Uterus (tissue), 2 donors: ENCODE measurements around the gene VPS52.
"Not testable (repeated sequence)": the region's sequence is repeated elsewhere in the genome, so short reads cannot be mapped to it uniquely, and the experiment has no call there.

ENCODE experiments used
- POLR2A ChIP-seq, 2 donors: fragments of 450-650 bp; IDR thresholded peaks; one replicate each; pipeline ENCODE4 v1.6.1; 2016; ENCODE audit warnings: antibody characterized with exemption in 2 of 2, mild to moderate bottlenecking in 1 of 2, moderate library complexity in 1 of 2
- TF ChIP-seq, protein P1 (sequence below), 4 experiments: fragments of 200-600 bp in 2 of 4; fragments of 450-650 bp in 2 of 4; sonication (generic) in 2 of 4; IDR thresholded peaks; one replicate each; pipeline ENCODE4 v1.5.1; 2016 to 2019; ENCODE audit warnings: antibody characterized with exemption in 4 of 4, mild to moderate bottlenecking in 2 of 4, moderate library complexity in 1 of 4

- not testable (repeated sequence) for TF ChIP-seq POLR2A (IDR thresholded peaks at IDR 0.05)
- TF ChIP-seq, protein P1, sequence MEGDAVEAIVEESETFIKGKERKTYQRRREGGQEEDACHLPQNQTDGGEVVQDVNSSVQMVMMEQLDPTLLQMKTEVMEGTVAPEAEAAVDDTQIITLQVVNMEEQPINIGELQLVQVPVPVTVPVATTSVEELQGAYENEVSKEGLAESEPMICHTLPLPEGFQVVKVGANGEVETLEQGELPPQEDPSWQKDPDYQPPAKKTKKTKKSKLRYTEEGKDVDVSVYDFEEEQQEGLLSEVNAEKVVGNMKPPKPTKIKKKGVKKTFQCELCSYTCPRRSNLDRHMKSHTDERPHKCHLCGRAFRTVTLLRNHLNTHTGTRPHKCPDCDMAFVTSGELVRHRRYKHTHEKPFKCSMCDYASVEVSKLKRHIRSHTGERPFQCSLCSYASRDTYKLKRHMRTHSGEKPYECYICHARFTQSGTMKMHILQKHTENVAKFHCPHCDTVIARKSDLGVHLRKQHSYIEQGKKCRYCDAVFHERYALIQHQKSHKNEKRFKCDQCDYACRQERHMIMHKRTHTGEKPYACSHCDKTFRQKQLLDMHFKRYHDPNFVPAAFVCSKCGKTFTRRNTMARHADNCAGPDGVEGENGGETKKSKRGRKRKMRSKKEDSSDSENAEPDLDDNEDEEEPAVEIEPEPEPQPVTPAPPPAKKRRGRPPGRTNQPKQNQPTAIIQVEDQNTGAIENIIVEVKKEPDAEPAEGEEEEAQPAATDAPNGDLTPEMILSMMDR (IDR thresholded peaks at IDR 0.05), result not testable (repeated sequence)
Observed at GRCh38 chr6:33262490-33262889, 9.2 kb downstream of the VPS52 start.
